HUES64 (cell line): ENCODE results near the gene STAU1. TPM values are rescaled to one million over a fixed set of nuclear protein-coding genes. Genes with fewer than 3 reads are reported as not detected.
A peak's percentile ranks its signal among the peaks of the same experiment; 100 is the strongest.

Experiments
- H3K27ac ChIP-seq: 2 replicates; pipeline ENCODE4 v1.7.0; 2013; ENCODE audit warnings: low read depth, low read length, inconsistent platforms
- H3K27me3 ChIP-seq: 2 replicates; pipeline ENCODE4 v1.6.1; 2013; ENCODE audit warnings: mild to moderate bottlenecking, low read length; ENCODE audit not compliant: insufficient read depth
- H3K36me3 ChIP-seq: 2 replicates; pipeline ENCODE4 v1.6.1; 2013; ENCODE audit warnings: mild to moderate bottlenecking, low read length; ENCODE audit not compliant: insufficient read depth
- H3K4me1 ChIP-seq: 2 replicates; pipeline ENCODE4 v1.6.1; 2013; ENCODE audit warnings: mild to moderate bottlenecking, low read length, moderate library complexity; ENCODE audit not compliant: insufficient read depth
- H3K4me3 ChIP-seq: 2 replicates; pipeline ENCODE4 v1.5.1; 2013; ENCODE audit warnings: mild to moderate bottlenecking, low read length, moderate library complexity
- H3K9ac ChIP-seq: 2 replicates; pipeline ENCODE4 v1.6.1; 2013; ENCODE audit warnings: mild to moderate bottlenecking, low read depth, low read length
- H3K9me3 ChIP-seq: 2 replicates; pipeline ENCODE4 v1.6.1; 2013; ENCODE audit warnings: low read depth, low read length; ENCODE audit not compliant: insufficient read depth
- WGBS: fragments of 150-250, 120-280 bp; methylation state at CpG from one replicate; pipeline ENCODE4 v1.1.7; 2013; ENCODE audit warnings: missing lambda C conversion rate; 5-methylcytosine and 5-hydroxymethylcytosine counted together
- polyA plus RNA-seq, 2 experiments: library from polyadenylated mRNA; stranded (reverse); fragments of 50-300 nt; gene quantifications; one replicate each; pipeline ENCODE4 v1.2.3, GENCODE V29; 2013

The STAU1 gene
- 75.4 TPM for polyA plus RNA-seq (2013, experiment 1 of 2)
- 79.1 TPM for polyA plus RNA-seq (2013, experiment 2 of 2)

GRCh38 chr20:49187851-49188641, at the start of gene STAU1:
Gene STAU1 (minus strand): TSS chr20:49188334. CDS start chr20:49166201, 22,133 bp downstream.
- Histone ChIP-seq H3K4me1 (peaks cover 6% of the 10 kb centered on the region), H3K27ac (peak within 1 kb of the TSS; percentile 81; the same call in 1 of the 2 replicates), H3K9ac (peak within 1 kb of the TSS; percentile 91), H3K9me3 (no peaks in the 10 kb centered on the region), H3K27me3 (no peaks in the 10 kb centered on the region), H3K36me3 (0 out of 2 replicates have a peak, but pooled peaks cover 6% of the 10 kb centered on the region), H3K4me3 (peak within 1 kb of the TSS; percentile 85)
- under 1% methylated on average over 88 of the region's 89 CpGs for WGBS

- no peaks in the 10 kb centered on the region for H3K27me3 ChIP-seq
- no peaks in the 10 kb centered on the region for H3K9me3 ChIP-seq
- H3K27ac ChIP-seq = no peak overlapping the region
- H3K4me1 ChIP-seq = no peaks in the 10 kb centered on the region
- H3K36me3 ChIP-seq = peaks cover 94% of the 10 kb centered on the region
- H3K9ac ChIP-seq = no peak overlapping the region
- H3K4me3 ChIP-seq = no peak overlapping the region
- WGBS = 91% methylated on average over 4 of the region's 4 CpGs
These were observed 49.4 kb upstream of the STAU1 start for GRCh38 chr20:49237531-49237930.

GRCh38 chr20:49236301-49236700, 48.2 kb upstream of the STAU1 start:
- no peak overlapping the region for H3K4me3 ChIP-seq
- no peaks in the 10 kb centered on the region for H3K9me3 ChIP-seq
- 95% methylated on average over 9 of the region's 9 CpGs for WGBS
- no peaks in the 10 kb centered on the region for H3K4me1 ChIP-seq
- peaks cover 90% of the 10 kb centered on the region for H3K36me3 ChIP-seq
- H3K27ac ChIP-seq = no peak overlapping the region
- no peaks in the 10 kb centered on the region for H3K27me3 ChIP-seq
- no peak overlapping the region for H3K9ac ChIP-seq

DNA sequence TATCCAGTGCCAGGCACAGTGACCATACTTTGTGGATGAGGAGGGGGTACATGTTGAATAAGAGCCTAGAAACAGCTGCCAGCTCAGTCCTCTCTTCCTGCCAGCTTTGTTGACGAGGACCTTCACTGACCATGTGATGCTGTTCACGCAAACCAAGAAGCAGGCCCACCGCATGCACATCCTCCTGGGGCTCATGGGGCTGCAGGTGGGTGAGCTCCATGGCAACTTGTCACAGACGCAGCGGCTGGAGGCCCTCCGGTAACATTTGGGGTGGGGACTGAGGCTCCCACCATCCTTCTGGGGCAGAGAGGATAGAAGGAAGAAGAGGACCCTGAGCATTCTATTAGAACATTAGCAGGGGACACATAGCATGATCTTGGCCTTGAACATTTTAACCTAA, 46.7 kb upstream of the STAU1 start:
- Histone ChIP-seq H3K36me3 (peaks cover 91% of the 10 kb centered on the region), H3K27me3 (no peaks in the 10 kb centered on the region), H3K9me3 (no peaks in the 10 kb centered on the region), H3K9ac (no peak overlapping the region), H3K4me1 (no peaks in the 10 kb centered on the region), H3K4me3 (no peak overlapping the region), H3K27ac (no peak overlapping the region)
- 97% methylated on average over 6 of the region's 6 CpGs for WGBS

GRCh38 chr20:49233226-49233625, 45.1 kb upstream of the STAU1 start:
- no peak overlapping the region for H3K4me3 ChIP-seq
- peaks cover 89% of the 10 kb centered on the region for H3K36me3 ChIP-seq
- H3K27me3 ChIP-seq = no peaks in the 10 kb centered on the region
- no peak overlapping the region for H3K27ac ChIP-seq
- H3K9me3 ChIP-seq = no peaks in the 10 kb centered on the region
- H3K4me1 ChIP-seq = no peaks in the 10 kb centered on the region
- 97% methylated on average over 10 of the region's 10 CpGs for WGBS
- no peak overlapping the region for H3K9ac ChIP-seq

GRCh38 chr20:49231471-49231870, 43.3 kb upstream of the STAU1 start:
- Histone ChIP-seq H3K36me3 (peaks cover 82% of the 10 kb centered on the region), H3K9ac (no peak overlapping the region), H3K4me1 (no peaks in the 10 kb centered on the region)

DNA sequence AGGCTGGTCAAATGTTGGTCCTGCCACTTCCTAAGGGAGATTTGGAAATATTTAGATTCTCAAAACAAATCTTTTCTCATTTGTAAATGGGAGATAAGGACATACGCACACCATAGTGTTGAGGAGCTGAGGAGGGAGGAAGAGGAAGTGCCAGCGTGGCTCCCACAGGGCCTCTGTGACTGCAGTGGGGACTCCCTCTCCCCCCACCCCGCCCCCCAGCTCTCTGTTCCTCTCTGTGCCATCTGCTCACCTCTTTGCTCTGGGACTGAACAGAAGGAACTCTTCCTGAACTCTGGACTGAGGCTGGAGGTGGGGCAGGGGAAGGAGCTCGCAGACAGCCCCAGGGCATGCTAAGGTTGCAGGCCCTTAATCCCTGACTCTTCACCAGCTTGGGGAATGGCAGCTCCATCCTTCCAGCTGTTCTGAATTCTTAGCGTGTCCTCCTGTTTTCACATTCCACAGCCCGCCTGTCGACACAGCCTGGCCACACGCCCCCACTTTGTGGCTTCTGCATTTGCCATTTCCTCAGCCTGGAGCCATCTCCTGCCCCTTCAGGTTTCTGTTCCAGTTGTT, 42.5 kb upstream of the STAU1 start:
- H3K27ac ChIP-seq = no peak overlapping the region
- H3K4me3 ChIP-seq = no peak overlapping the region
- H3K36me3 ChIP-seq = peaks cover 85% of the 10 kb centered on the region
- 84% methylated on average over 8 of the region's 8 CpGs for WGBS
- no peaks in the 10 kb centered on the region for H3K9me3 ChIP-seq
- H3K27me3 ChIP-seq = no peaks in the 10 kb centered on the region
- H3K9ac ChIP-seq = no peak overlapping the region
- no peaks in the 10 kb centered on the region for H3K4me1 ChIP-seq

More at GRCh38 chr20:49231471-49231870, 43.3 kb upstream of the STAU1 start:
- no peaks in the 10 kb centered on the region for H3K27me3 ChIP-seq
- no peak overlapping the region for H3K27ac ChIP-seq
- H3K4me3 ChIP-seq = no peak overlapping the region
- no peaks in the 10 kb centered on the region for H3K9me3 ChIP-seq
- 71% methylated on average over 7 of the region's 7 CpGs for WGBS

DNA sequence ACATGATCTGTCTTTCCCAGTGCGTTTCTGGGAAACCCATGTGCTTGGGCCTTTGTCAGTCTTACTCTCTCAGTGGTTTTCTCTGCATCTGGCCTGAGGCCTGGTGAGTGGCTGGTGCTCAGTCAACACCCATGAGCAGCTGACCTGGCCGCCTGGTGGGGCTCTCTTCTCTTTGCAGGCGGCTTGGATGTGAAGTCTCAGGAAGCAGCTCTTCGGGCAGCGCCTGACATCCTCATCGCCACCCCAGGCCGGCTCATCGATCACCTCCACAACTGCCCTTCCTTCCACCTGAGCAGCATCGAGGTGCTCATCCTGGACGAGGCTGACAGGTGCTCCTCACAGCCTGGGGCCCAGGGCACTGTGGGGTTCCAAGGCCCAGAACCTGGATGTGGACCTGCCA, 41.9 kb upstream of the STAU1 start:
- Histone ChIP-seq H3K27me3 (no peaks in the 10 kb centered on the region), H3K27ac (no peak overlapping the region), H3K9ac (no peak overlapping the region), H3K4me3 (no peak overlapping the region), H3K4me1 (no peaks in the 10 kb centered on the region), H3K9me3 (no peaks in the 10 kb centered on the region), H3K36me3 (peaks cover 83% of the 10 kb centered on the region)
- WGBS = 95% methylated on average over 10 of the region's 10 CpGs

DNA sequence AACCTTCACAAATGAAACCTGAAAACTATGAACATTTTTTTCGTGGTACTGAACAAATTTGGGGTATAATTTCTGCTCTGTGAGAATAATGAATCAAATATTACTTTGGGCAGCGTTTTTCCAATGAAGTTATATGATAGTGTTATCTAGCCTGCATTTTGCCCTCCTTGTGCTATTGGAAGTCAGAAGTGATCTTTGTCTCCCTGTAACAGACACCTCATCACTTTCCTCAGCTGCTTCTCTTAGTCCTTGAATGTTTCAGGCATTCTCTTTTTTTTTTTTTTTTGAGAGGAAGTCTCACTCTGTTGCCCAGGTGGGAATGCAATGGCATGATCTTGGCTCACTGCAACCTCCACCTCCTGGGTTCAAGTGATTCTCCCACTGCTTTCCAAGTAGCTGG, 41.2 kb upstream of the STAU1 start:
- H3K36me3 ChIP-seq = peaks cover 83% of the 10 kb centered on the region
- H3K27ac ChIP-seq = no peak overlapping the region
- no peak overlapping the region for H3K4me3 ChIP-seq
- H3K9me3 ChIP-seq = no peaks in the 10 kb centered on the region
- WGBS = 98% methylated on average over 2 of the region's 2 CpGs
- H3K27me3 ChIP-seq = no peaks in the 10 kb centered on the region
- H3K9ac ChIP-seq = no peak overlapping the region
- H3K4me1 ChIP-seq = no peaks in the 10 kb centered on the region

GRCh38 chr20:49228676-49229075, 40.5 kb upstream of the STAU1 start:
- H3K27ac ChIP-seq = no peak overlapping the region
- peaks cover 83% of the 10 kb centered on the region for H3K36me3 ChIP-seq
- H3K27me3 ChIP-seq = no peaks in the 10 kb centered on the region
- H3K9ac ChIP-seq = no peak overlapping the region
- no peaks in the 10 kb centered on the region for H3K4me1 ChIP-seq
- WGBS = 97% methylated on average over 9 of the region's 9 CpGs
- no peak overlapping the region for H3K4me3 ChIP-seq
- no peaks in the 10 kb centered on the region for H3K9me3 ChIP-seq

- Histone ChIP-seq H3K36me3 (peaks cover 83% of the 10 kb centered on the region), H3K9me3 (no peaks in the 10 kb centered on the region), H3K9ac (no peak overlapping the region), H3K27me3 (no peaks in the 10 kb centered on the region), H3K4me3 (no peak overlapping the region), H3K4me1 (no peaks in the 10 kb centered on the region), H3K27ac (no peak overlapping the region)
- WGBS = 94% methylated on average over 7 of the region's 7 CpGs
These were observed 37.8 kb upstream of the STAU1 start for GRCh38 chr20:49225896-49226295.
